Endometrial microvascular endothelial cells (primary cell): ENCODE measurements around the gene LYZ. TPM values are rescaled to one million over a fixed set of nuclear protein-coding genes. Genes with fewer than 3 reads are reported as not detected.

Experiments
- in situ Hi-C: cut with HindIII; loops from 2 replicates; pipeline ENCODE4 v1.10.0; 2017; ENCODE audit warnings: low sequenced_read_pairs, low pct_unique_long_range_greater_than_20kb; ENCODE audit errors: inconsistent ontology term
- total RNA-seq: library from RNA; depleted of rRNA; stranded (reverse); fragments of >200 nt; gene quantifications from one replicate; pipeline ENCODE4 v1.2.3, GENCODE V29; 2015; ENCODE audit errors: inconsistent ontology term

Gene LYZ
- total RNA-seq, 1 donor from 2014 or later = not detected

GRCh38 chr12:69337311-69338090 lies 10.7 kb upstream of the LYZ start:
- in situ Hi-C loops = no loop called here

- in situ Hi-C loops = no loop called here
Observed at GRCh38 chr12:69338120-69338859, 9.9 kb upstream of the LYZ start.

GRCh38 chr12:69338936-69339335 lies 9.2 kb upstream of the LYZ start:
- in situ Hi-C loops = no loop called here

- in situ Hi-C loops = no loop called here
Observed at GRCh38 chr12:69339999-69340398, 8.2 kb upstream of the LYZ start.

GRCh38 chr12:69341328-69341727 lies 6.9 kb upstream of the LYZ start:
- in situ Hi-C loops = no loop called here

- in situ Hi-C loops = no loop called here
Observed at GRCh38 chr12:69342421-69342820, 5.8 kb upstream of the LYZ start.

GRCh38 chr12:69343357-69343756 lies 4.8 kb upstream of the LYZ start:
- in situ Hi-C loops = no loop called here

GRCh38 chr12:69343885-69344612 lies 4.1 kb upstream of the LYZ start:
- in situ Hi-C loops = no loop called here

GRCh38 chr12:69345077-69345476 lies 3.1 kb upstream of the LYZ start:
- in situ Hi-C loops = no loop called here

GRCh38 chr12:69345742-69346141 lies 2.4 kb upstream of the LYZ start:
- in situ Hi-C loops = no loop called here

- in situ Hi-C loops = no loop called here
Observed at GRCh38 chr12:69350002-69350626, 1.9 kb downstream of the LYZ start.

- in situ Hi-C loops = no loop called here
Observed at GRCh38 chr12:69350777-69351176, 2.6 kb downstream of the LYZ start.

GRCh38 chr12:69351462-69352236 lies 3.5 kb downstream of the LYZ start:
- in situ Hi-C loops = no loop called here

- in situ Hi-C loops = no loop called here
Observed at GRCh38 chr12:69352904-69353303, 4.7 kb downstream of the LYZ start.

GRCh38 chr12:69354172-69354555 lies 6.0 kb downstream of the LYZ start:
- in situ Hi-C loops = no loop called here

GRCh38 chr12:69354556-69355187 lies 6.5 kb downstream of the LYZ start:
- in situ Hi-C loops = no loop called here

- in situ Hi-C loops = no loop called here
Observed at GRCh38 chr12:69355363-69356028, 7.3 kb downstream of the LYZ start.
